Right lobe of liver (tissue), 6 donors: ENCODE data around the gene CCDC9. TPM values are rescaled to one million over a fixed set of nuclear protein-coding genes. Genes with fewer than 3 reads are reported as not detected.
A peak's percentile ranks its signal among the peaks of the same experiment; 100 is the strongest.
"Not testable (repeated sequence)": the region's sequence is repeated elsewhere in the genome, so short reads cannot be mapped to it uniquely, and the experiment has no call there.

ENCODE experiments used
- ATAC-seq, 4 donors: fragments of 200-7000 bp; cut with Tn5 transposase; one replicate each; pipeline ENCODE4 v1.9.1; 2020; ENCODE audit warnings: mild to moderate bottlenecking in 4 of 4, moderate library complexity in 4 of 4
- DNase-seq, 3 donors: peaks; one replicate each; pipeline ENCODE4 v3.0.0-alpha.2; 2020
- H3K27ac ChIP-seq, 3 donors: fragments of 200-600 bp; one replicate each; pipeline ENCODE4 v1.8.0; 2022
- H3K27me3 ChIP-seq, 2 donors: fragments of 200-600 bp; one replicate each; pipeline ENCODE4 v1.8.0; 2022
- H3K36me3 ChIP-seq, 4 donors: fragments of 200-600 bp; sonication (generic) in 1 of 4; one replicate each; pipeline versions ENCODE4 v1.5.1 to v1.8.0; 2017 to 2022; ENCODE audit warnings: control low read depth in 1 of 4
- H3K4me1 ChIP-seq, 4 donors: fragments of 200-600 bp; sonication (generic) in 1 of 4; one replicate each; pipeline versions ENCODE4 v1.5.1 to v1.8.0; 2017 to 2022; ENCODE audit warnings: control low read depth in 1 of 4
- H3K4me3 ChIP-seq, 3 donors: fragments of 200-600 bp; one replicate each; pipeline ENCODE4 v1.8.0; 2022
- H3K9me3 ChIP-seq, 4 donors: fragments of 200-600 bp; sonication (generic) in 1 of 4; one replicate each; pipeline versions ENCODE4 v1.5.1 to v1.8.0; 2017 to 2022; ENCODE audit warnings: control low read depth in 1 of 4
- CTCF ChIP-seq, 4 donors: fragments of 200-600 bp in 3 of 4; fragments of 450-650 bp in 1 of 4; IDR thresholded peaks; one replicate each; pipeline versions ENCODE4 v1.5.1 to v1.8.0; 2016 to 2022; ENCODE audit warnings: antibody characterized with exemption in 4 of 4, mild to moderate bottlenecking in 2 of 4
- POLR2A ChIP-seq: fragments of 450-650 bp; IDR thresholded peaks from one replicate; pipeline ENCODE4 v1.6.1; 2017; ENCODE audit warnings: antibody characterized with exemption, mild to moderate bottlenecking
- WGBS: methylation state at CpG from one replicate; pipeline ENCODE4 v1.1.6; 2018; ENCODE audit warnings: low coverage, low lambda C conversion rate; ENCODE audit not compliant: insufficient coverage; ENCODE audit errors: missing lambda C conversion rate; 5-methylcytosine and 5-hydroxymethylcytosine counted together
- intact Hi-C, 2 donors: fragments of 100-400 bp; cut with DNase I; formaldehyde crosslinking; loops; one replicate each; pipeline versions ENCODE4 v1.11.2 to v1.14.1; 2022
- total RNA-seq, 6 experiments: library from RNA; depleted of rRNA in 2 of 6; stranded (reverse); fragments of >200 nt in 2 of 6; fragmentation: NEBNext Ultra II Directional in 3 of 6; extraction: Animal tissue kit (Norgen Biotek cat#: 25700) in 3 of 6; gene quantifications; one replicate each; pipeline versions ENCODE4 v1.1.0 to v1.2.4, GENCODE V29; 2016 to 2023
- donor health status: DM: no; HTN: yes; CAD: no.
- donor health status: DM: no; HTN: no; CAD: no.
- donor health status: DM: no; HTN: no; CAD: no.
- donor health status: DM: no; HTN: yes; CAD: no.
- donor health status: DM: no; HTN: yes; CAD: no.

The CCDC9 gene
- total RNA-seq, 6 experiments from 2014 or later: 5.8 to 15.1 (median 9.1) TPM

GRCh38 chr19:47283405-47284059 is 27.2 kb downstream of the CCDC9 start:
- TF ChIP-seq CTCF (IDR thresholded peaks at IDR 0.05) (no peak), POLR2A (no peak)
- intact Hi-C loops: no loop called here
- Histone ChIP-seq H3K9me3 (no peaks in the 10 kb centered on the region), H3K4me1 (no peaks in the 10 kb centered on the region), H3K27ac (no peak overlapping the region), H3K27me3 (no peaks in the 10 kb centered on the region), H3K4me3 (no peak overlapping the region), H3K36me3 (no peaks in the 10 kb centered on the region)
- ATAC-seq (no peak), DNase-seq (no peak)
- 80% methylated on average over 10 of the region's 10 CpGs for WGBS

- Histone ChIP-seq H3K27ac (no peak overlapping the region), H3K9me3 (no peaks in the 10 kb centered on the region), H3K27me3 (no peaks in the 10 kb centered on the region), H3K36me3 (no peaks in the 10 kb centered on the region), H3K4me3 (no peak overlapping the region), H3K4me1 (peaks cover 0 to 5% (median 2%) of the 10 kb centered on the region in 4 donors)
- intact Hi-C loops: no loop called here
- ATAC-seq (peak; percentile 56 to 78 (median 60)), DNase-seq (no peak)
- WGBS: 31% methylated on average over 9 of the region's 9 CpGs
- TF ChIP-seq POLR2A (no peak), CTCF (IDR thresholded peaks at IDR 0.05) (peak; percentile 75 to 88 (median 80))
These were observed 28.1 kb downstream of the CCDC9 start for GRCh38 chr19:47284324-47284899.

GRCh38 chr19:47296036-47296435 is 39.7 kb downstream of the CCDC9 start:
- peak; percentile 91 to 99 (median 93) for ATAC-seq
- WGBS: 15% methylated on average over 9 of the region's 12 CpGs

GRCh38 chr19:47300867-47301266 is 44.5 kb downstream of the CCDC9 start:
- H3K27ac ChIP-seq, intact Hi-C loops, H3K4me3 ChIP-seq, DNase-seq, H3K27me3 ChIP-seq, H3K9me3 ChIP-seq, H3K36me3 ChIP-seq, H3K4me1 ChIP-seq, ATAC-seq: not testable (repeated sequence)
- 92% methylated on average over 14 of the region's 14 CpGs for WGBS

More at GRCh38 chr19:47296036-47296435, 39.7 kb downstream of the CCDC9 start:
- Histone ChIP-seq H3K4me1 (peaks cover 0 to 2% (median 0%) of the 10 kb centered on the region in 4 donors), H3K9me3 (no peaks in the 10 kb centered on the region), H3K4me3 (no peak overlapping the region), H3K27me3 (no peaks in the 10 kb centered on the region), H3K27ac (no peak overlapping the region), H3K36me3 (no peaks in the 10 kb centered on the region)
- intact Hi-C loops: loop anchor here in 1 of 2 donors (5.0 kb wide), 1 partner anchor 96 kb away; no protein-coding TSS in a partner anchor
- peak; percentile 60 to 82 (median 67) for DNase-seq
- TF ChIP-seq POLR2A (no peak), CTCF (IDR thresholded peaks at IDR 0.05) (peak; percentile 79 to 82 (median 81))

GRCh38 chr19:47302249-47302648 is 45.9 kb downstream of the CCDC9 start:
- H3K9me3 ChIP-seq: no peaks in the 10 kb centered on the region
- no peak overlapping the region for H3K4me3 ChIP-seq
- no peaks in the 10 kb centered on the region for H3K27me3 ChIP-seq
- H3K27ac ChIP-seq: no peak overlapping the region
- no peaks in the 10 kb centered on the region for H3K36me3 ChIP-seq
- TF ChIP-seq CTCF (IDR thresholded peaks at IDR 0.05) (no peak), POLR2A (no peak)
- H3K4me1 ChIP-seq: peaks cover 0 to 11% (median 0%) of the 10 kb centered on the region in 4 donors
- no peak for ATAC-seq
- DNase-seq: no peak
- 86% methylated on average over 9 of the region's 10 CpGs for WGBS
- intact Hi-C loops: no loop called here
